Measurements from ENCODE around the gene NOP9. TPM values are rescaled to one million over a fixed set of nuclear protein-coding genes. Genes with fewer than 3 reads are reported as not detected.

Gene NOP9
- total and polyA plus RNA-seq, 7 donors = 7.8 to 29.0 (median 14.6) TPM

GRCh38 chr14:24307156-24307574, 7.5 kb downstream of the NOP9 start:
- intact Hi-C loops (cut with DNase I) = no loop called here
- no peak for DNase-seq
- TF ChIP-seq CTCF (IDR thresholded peaks at IDR 0.05) (no peak), POLR2A (IDR thresholded peaks at IDR 0.05) (no peak), EP300 (IDR thresholded peaks at IDR 0.05) (no peak), POLR2AphosphoS5 (IDR thresholded peaks at IDR 0.05) (no peak)
- no peak overlapping the region for H3K4me3 ChIP-seq
- H3K9me3 ChIP-seq = no peaks in the 10 kb centered on the region
- peaks cover 39 to 54% (median 40%) of the 10 kb centered on the region in 4 donors for H3K36me3 ChIP-seq
- no peaks in the 10 kb centered on the region for H3K27me3 ChIP-seq
- peaks cover 0 to 31% (median 29%) of the 10 kb centered on the region in 4 donors for H3K4me1 ChIP-seq
- 76 to 83% methylated on average over 11 of the region's 11 CpGs for WGBS, 2 donors
- H3K27ac ChIP-seq = no peak overlapping the region

GRCh38 chr14:24307575-24308341, 8.1 kb downstream of the NOP9 start, which contains the start of gene CIDEB:
Gene CIDEB (minus strand): TSS chr14:24307977. CDS start chr14:24307858, 119 bp downstream.
- WGBS, 2 donors = 34 to 53% methylated on average over 6 of the region's 6 CpGs
- TF ChIP-seq POLR2AphosphoS5 (IDR thresholded peaks at IDR 0.05) = no peak
- TF ChIP-seq CTCF (IDR thresholded peaks at IDR 0.05) = peak; percentile 58 to 93 (median 78)
- H3K36me3 ChIP-seq = peaks cover 33 to 48% (median 35%) of the 10 kb centered on the region in 4 donors
- H3K9me3 ChIP-seq = no peaks in the 10 kb centered on the region
- no peak within 1 kb of the TSS for H3K27ac ChIP-seq
- no peak within 1 kb of the TSS for H3K4me3 ChIP-seq
- intact Hi-C loops (cut with DNase I) = no loop called here
- DNase-seq = peak; percentile 77
- H3K4me1 ChIP-seq = peaks cover 0 to 31% (median 29%) of the 10 kb centered on the region in 4 donors
- no peaks in the 10 kb centered on the region for H3K27me3 ChIP-seq

- Histone ChIP-seq H3K4me1 (peaks cover 0 to 31% (median 29%) of the 10 kb centered on the region in 4 donors), H3K36me3 (peaks cover 25 to 40% (median 29%) of the 10 kb centered on the region in 4 donors), H3K27ac (no peak overlapping the region), H3K4me3 (no peak overlapping the region), H3K9me3 (no peaks in the 10 kb centered on the region), H3K27me3 (no peaks in the 10 kb centered on the region)
- TF ChIP-seq POLR2A (IDR thresholded peaks at IDR 0.05) (no peak), EP300 (IDR thresholded peaks at IDR 0.05) (no peak), CTCF (IDR thresholded peaks at IDR 0.05) (no peak), POLR2AphosphoS5 (IDR thresholded peaks at IDR 0.05) (no peak)
- 82 to 90% methylated on average over 7 of the region's 7 CpGs for WGBS, 2 donors
- DNase-seq = no peak
- intact Hi-C loops (cut with DNase I) = no loop called here
These were observed 8.9 kb downstream of the NOP9 start for GRCh38 chr14:24308342-24309124.

- Histone ChIP-seq H3K4me3 (peak within 1 kb of the TSS; percentile 44 to 62 (median 56)), H3K27me3 (no peaks in the 10 kb centered on the region), H3K9me3 (no peaks in the 10 kb centered on the region), H3K4me1 (peaks cover 0 to 31% (median 29%) of the 10 kb centered on the region in 4 donors), H3K27ac (peak within 1 kb of the TSS; percentile 79 to 91 (median 82)), H3K36me3 (peaks cover 13 to 28% (median 17%) of the 10 kb centered on the region in 4 donors)
- TF ChIP-seq POLR2AphosphoS5 (IDR thresholded peaks at IDR 0.05) = no peak
- TF ChIP-seq POLR2A (IDR thresholded peaks at IDR 0.05) = no peak
- TF ChIP-seq EP300 (IDR thresholded peaks at IDR 0.05) = no peak
- no peak for TF ChIP-seq CTCF (IDR thresholded peaks at IDR 0.05)
- intact Hi-C loops (cut with DNase I) = no loop called here
- no peak for DNase-seq
- whole genome bisulfite sequencing, 2 donors = 64 to 84% methylated on average over 5 of the region's 5 CpGs
These were observed 10.1 kb downstream of the NOP9 start, which contains the start of gene LTB4R2 for GRCh38 chr14:24309538-24310264. Gene LTB4R2 (plus strand): TSS chr14:24310140. CDS start chr14:24310665, 525 bp downstream.

Data from sigmoid colon (tissue), 7 donors.